Measurements from ENCODE around the gene ASTN2.

Gene ASTN2

DNA sequence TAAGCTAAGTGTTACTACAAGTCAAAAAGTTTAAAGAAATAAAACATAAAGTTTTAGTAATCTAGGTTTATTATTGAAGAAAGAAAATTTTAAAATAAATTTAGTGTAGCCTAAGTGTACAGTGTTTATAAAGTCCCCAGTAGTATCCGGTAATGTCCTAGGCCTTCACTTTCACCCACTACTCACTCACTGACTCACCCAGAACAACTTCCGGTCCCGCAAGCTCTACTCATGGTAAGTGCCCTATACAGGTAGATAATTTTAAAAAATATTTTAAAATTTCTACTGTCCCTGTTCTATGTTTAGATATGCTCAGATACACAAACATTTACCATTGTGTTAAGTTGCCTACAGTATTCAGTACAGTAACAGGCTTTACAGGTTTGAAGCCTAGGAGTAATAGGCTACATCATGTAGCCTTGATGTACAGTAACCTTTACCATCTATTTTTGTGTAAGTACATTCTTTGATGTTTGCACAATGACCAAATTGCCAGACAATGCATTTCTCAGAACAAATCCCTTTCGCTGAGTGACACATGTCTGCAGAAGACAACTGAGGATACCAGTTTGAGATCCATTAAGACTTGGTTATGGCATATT, 474.1 kb downstream of the ASTN2 start:
- Histone ChIP-seq H3K9me2 (replicated peaks; ENCODE audit: insufficient read depth, low read length) (no peaks in the 10 kb centered on the region), H3F3A (ENCODE audit: insufficient read depth, low read length) (no peaks in the 10 kb centered on the region), H3K9me3 (replicated peaks; ENCODE audit: insufficient read depth, low read length) (no peaks in the 10 kb centered on the region), H3K4me1 (ENCODE audit: low read length) (no peaks in the 10 kb centered on the region), H3K79me2 (ENCODE audit: low read length) (no peaks in the 10 kb centered on the region), H3K9ac (ENCODE audit: low read length) (no peak overlapping the region), H3K4me2 (ENCODE audit: low read depth, low read length) (no peak overlapping the region), H3K27me3 (replicated peaks; ENCODE audit: insufficient read depth, low read length) (no peaks in the 10 kb centered on the region), H3K36me3 (replicated peaks; ENCODE audit: insufficient read depth, low read length) (no peaks in the 10 kb centered on the region), H2AFZ (ENCODE audit: low read length) (no peak overlapping the region), H3K4me3 (ENCODE audit: low read length) (no peak overlapping the region), H3K27ac (ENCODE audit: low read length) (no peak overlapping the region), H4K20me1 (ENCODE audit: insufficient read depth, low read length) (no peaks in the 10 kb centered on the region)
- TF ChIP-seq, protein P1, sequence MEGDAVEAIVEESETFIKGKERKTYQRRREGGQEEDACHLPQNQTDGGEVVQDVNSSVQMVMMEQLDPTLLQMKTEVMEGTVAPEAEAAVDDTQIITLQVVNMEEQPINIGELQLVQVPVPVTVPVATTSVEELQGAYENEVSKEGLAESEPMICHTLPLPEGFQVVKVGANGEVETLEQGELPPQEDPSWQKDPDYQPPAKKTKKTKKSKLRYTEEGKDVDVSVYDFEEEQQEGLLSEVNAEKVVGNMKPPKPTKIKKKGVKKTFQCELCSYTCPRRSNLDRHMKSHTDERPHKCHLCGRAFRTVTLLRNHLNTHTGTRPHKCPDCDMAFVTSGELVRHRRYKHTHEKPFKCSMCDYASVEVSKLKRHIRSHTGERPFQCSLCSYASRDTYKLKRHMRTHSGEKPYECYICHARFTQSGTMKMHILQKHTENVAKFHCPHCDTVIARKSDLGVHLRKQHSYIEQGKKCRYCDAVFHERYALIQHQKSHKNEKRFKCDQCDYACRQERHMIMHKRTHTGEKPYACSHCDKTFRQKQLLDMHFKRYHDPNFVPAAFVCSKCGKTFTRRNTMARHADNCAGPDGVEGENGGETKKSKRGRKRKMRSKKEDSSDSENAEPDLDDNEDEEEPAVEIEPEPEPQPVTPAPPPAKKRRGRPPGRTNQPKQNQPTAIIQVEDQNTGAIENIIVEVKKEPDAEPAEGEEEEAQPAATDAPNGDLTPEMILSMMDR (IDR thresholded peaks at IDR 0.05; ENCODE audit: low read length): no peak
- TF ChIP-seq EZH2 (optimal IDR thresholded peaks at IDR 0.05; ENCODE audit: low read depth, low read length) (no peak), EZH2phosphoT487 (IDR thresholded peaks at IDR 0.05; ENCODE audit: low read length) (no peak)
- no peak for DNase-seq

DNA sequence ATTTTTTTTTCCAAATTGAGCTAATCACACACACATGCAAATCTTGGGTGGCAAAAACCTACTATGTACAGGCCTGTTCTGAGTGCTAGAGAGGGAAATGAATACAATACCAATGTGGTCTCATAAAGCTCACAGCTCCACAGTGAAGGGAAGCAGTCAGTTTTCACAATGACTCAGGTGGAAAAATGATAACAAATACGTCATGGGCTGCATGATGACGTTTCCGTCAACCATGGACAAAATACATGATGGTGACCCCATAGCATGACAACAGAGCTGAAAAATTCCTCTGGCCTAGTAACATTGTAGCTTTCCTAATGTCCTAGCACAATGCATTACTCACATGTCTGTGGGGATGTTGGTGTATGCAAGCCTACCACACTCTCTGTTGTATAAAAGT, 475.2 kb downstream of the ASTN2 start:
- TF ChIP-seq, protein P1 (IDR thresholded peaks at IDR 0.05; ENCODE audit: low read length): no peak
- TF ChIP-seq EZH2 (optimal IDR thresholded peaks at IDR 0.05; ENCODE audit: low read depth, low read length): no peak
- TF ChIP-seq EZH2phosphoT487 (IDR thresholded peaks at IDR 0.05; ENCODE audit: low read length): no peak
- no peak overlapping the region for H3K4me3 ChIP-seq (ENCODE audit: low read length)

DNA sequence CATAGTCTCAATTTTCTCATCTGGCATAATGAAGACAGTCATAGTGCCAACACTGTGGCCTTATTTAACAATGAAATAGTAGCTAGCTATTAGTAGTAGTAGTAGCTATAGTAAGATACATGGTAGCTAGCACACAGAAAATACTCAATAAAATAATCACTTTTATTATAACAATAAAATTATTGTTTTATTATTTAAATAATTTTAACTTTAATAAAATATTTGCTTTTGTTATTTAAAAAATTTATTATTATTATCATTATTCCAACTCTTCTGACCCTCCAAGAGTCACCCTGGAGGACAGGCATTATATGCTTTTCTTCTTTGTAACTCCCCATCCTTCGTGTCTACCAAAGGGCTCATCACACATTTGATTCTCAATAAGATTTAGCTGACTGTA, 475.7 kb downstream of the ASTN2 start:
- DNase-seq: no peak
- Histone ChIP-seq H3K79me2 (ENCODE audit: low read length) (no peaks in the 10 kb centered on the region), H3K9me2 (replicated peaks; ENCODE audit: insufficient read depth, low read length) (no peaks in the 10 kb centered on the region), H3K9me3 (replicated peaks; ENCODE audit: insufficient read depth, low read length) (no peaks in the 10 kb centered on the region), H3K9ac (ENCODE audit: low read length) (no peak overlapping the region), H3K36me3 (replicated peaks; ENCODE audit: insufficient read depth, low read length) (no peaks in the 10 kb centered on the region), H2AFZ (ENCODE audit: low read length) (no peak overlapping the region), H3F3A (ENCODE audit: insufficient read depth, low read length) (no peaks in the 10 kb centered on the region), H4K20me1 (ENCODE audit: insufficient read depth, low read length) (no peaks in the 10 kb centered on the region), H3K4me1 (ENCODE audit: low read length) (no peaks in the 10 kb centered on the region), H3K27ac (ENCODE audit: low read length) (no peak overlapping the region), H3K4me2 (ENCODE audit: low read depth, low read length) (no peak overlapping the region), H3K4me3 (ENCODE audit: low read length) (no peak overlapping the region), H3K27me3 (replicated peaks; ENCODE audit: insufficient read depth, low read length) (no peaks in the 10 kb centered on the region)
- TF ChIP-seq, protein P1 (IDR thresholded peaks at IDR 0.05; ENCODE audit: low read length): no peak
- TF ChIP-seq EZH2 (optimal IDR thresholded peaks at IDR 0.05; ENCODE audit: low read depth, low read length) (no peak), EZH2phosphoT487 (IDR thresholded peaks at IDR 0.05; ENCODE audit: low read length) (no peak)

More for the DNA sequence above, 475.2 kb downstream of the ASTN2 start:
- DNase-seq: no peak
- Histone ChIP-seq H3K27ac (ENCODE audit: low read length) (no peak overlapping the region), H3K9me3 (replicated peaks; ENCODE audit: insufficient read depth, low read length) (no peaks in the 10 kb centered on the region), H3K27me3 (replicated peaks; ENCODE audit: insufficient read depth, low read length) (no peaks in the 10 kb centered on the region), H3F3A (ENCODE audit: insufficient read depth, low read length) (no peaks in the 10 kb centered on the region), H3K9me2 (replicated peaks; ENCODE audit: insufficient read depth, low read length) (no peaks in the 10 kb centered on the region), H2AFZ (ENCODE audit: low read length) (no peak overlapping the region), H3K4me1 (ENCODE audit: low read length) (no peaks in the 10 kb centered on the region), H3K9ac (ENCODE audit: low read length) (no peak overlapping the region), H3K36me3 (replicated peaks; ENCODE audit: insufficient read depth, low read length) (no peaks in the 10 kb centered on the region), H3K79me2 (ENCODE audit: low read length) (no peaks in the 10 kb centered on the region), H3K4me2 (ENCODE audit: low read depth, low read length) (no peak overlapping the region), H4K20me1 (ENCODE audit: insufficient read depth, low read length) (no peaks in the 10 kb centered on the region)

All from MM.1S (cell line).